Pancreas (tissue), 10 donors: ENCODE results near the gene LZTR1. TPM values are rescaled to one million over a fixed set of nuclear protein-coding genes. Genes with fewer than 3 reads are reported as not detected.

Source experiments
- ATAC-seq, 4 donors: fragments of 200-7000 bp; cut with Tn5 transposase; one replicate each; pipeline versions ENCODE4 v1.8.0 to v1.9.1; 2020; ENCODE audit warnings: mild to moderate bottlenecking in 4 of 4, moderate library complexity in 4 of 4
- DNase-seq, 6 donors: peaks; one replicate each; pipeline ENCODE4 v3.0.0-alpha.2; 2020
- FAIRE-seq: peaks from 2 replicates; lab custom pipeline; 2012; peaks lifted over from hg19 to GRCh38; lab: Jason Lieb, UNC
- H3K27ac ChIP-seq, 4 donors: fragments of 200-600 bp; sonication (generic); 1 replicate in 3 of 4; 2 replicates in 1 of 4; pipeline versions ENCODE4 v1.5.0 to v1.8.0; 2020
- H3K27me3 ChIP-seq, 4 donors: fragments of 200-600 bp; one replicate each; pipeline ENCODE4 v1.8.0; 2021
- H3K36me3 ChIP-seq, 3 donors: fragments of 200-600 bp; sonication (generic) in 1 of 3; one replicate each; pipeline versions ENCODE4 v1.5.0 to v1.8.0; 2020 to 2021
- H3K4me1 ChIP-seq, 3 donors: fragments of 200-600 bp; one replicate each; pipeline ENCODE4 v1.8.0; 2021
- H3K4me3 ChIP-seq, 4 donors: fragments of 200-600 bp; sonication (generic) in 2 of 4; one replicate each; pipeline versions ENCODE4 v1.5.0 to v1.8.0; 2020 to 2021
- H3K9me3 ChIP-seq, 4 donors: fragments of 200-600 bp; one replicate each; pipeline ENCODE4 v1.8.0; 2021
- CTCF ChIP-seq, 4 donors: fragments of 200-600 bp; sonication (generic) in 3 of 4; IDR thresholded peaks; one replicate each; pipeline versions ENCODE4 v1.5.0 to v1.8.0; 2021; ENCODE audit warnings: antibody characterized with exemption in 4 of 4
- WGBS, 2 donors: extraction: QIAGEN DNeasy Blood & Tissue Kit; methylation state at CpG; one replicate each; pipeline ENCODE4 v1.1.7; 2013; 5-methylcytosine and 5-hydroxymethylcytosine counted together
- intact Hi-C, 3 donors: fragments of 100-400 bp; cut with DNase I; formaldehyde crosslinking; loops; one replicate each; pipeline versions ENCODE4 v1.11.1 to v1.14.2; 2022
- polyA plus RNA-seq, 2 donors: library from polyadenylated mRNA; stranded (reverse); fragments of 200-250 nt; gene quantifications; one replicate each; pipeline ENCODE4 v1.2.3, GENCODE V29; 2013
- total RNA-seq, 6 donors: library from RNA; stranded (reverse); fragmentation: NEBNext Ultra II Directional in 4 of 6; extraction: Animal tissue kit (Norgen Biotek cat#: 25700) in 4 of 6; gene quantifications; one replicate each; pipeline versions ENCODE4 v1.2.1 to v1.2.4, GENCODE V29; 2021 to 2023
- donor health status: healthy with polysubstance abuse.
- donor health status: DM: no; HTN: no; CAD: no; lungs with moderate emphysema.
- donor health status: DM: no; HTN: no; CAD: no.
- donor health status: control.
- donor health status: control.
- donor health status: Bipolar disorder and iron deficiency.
- donor health status: DM: yes; HTN: yes; CAD: no.
- donor health status: DM: no; HTN: no; CAD: no.
- donor health status: DM: no; HTN: no; CAD: no.
- donor health status: DM: yes; HTN: yes; CAD: no.

LZTR1 gene
- total and polyA plus RNA-seq, 8 donors, result 15.0 to 56.2 (median 22.5) TPM

GRCh38 chr22:20997536-20998257 lies 15.6 kb downstream of the LZTR1 start:
- peaks cover 0 to 16% (median 5%) of the 10 kb centered on the region in 3 donors for H3K36me3 ChIP-seq

GRCh38 chr22:20998411-20999336 lies 16.6 kb downstream of the LZTR1 start:
- WGBS, 2 donors, result 72 to 74% methylated on average over 7 of the region's 7 CpGs
- Histone ChIP-seq H3K36me3 (peaks cover 0 to 13% (median 5%) of the 10 kb centered on the region in 3 donors), H3K9me3 (no peaks in the 10 kb centered on the region), H3K4me3 (no peak overlapping the region), H3K27me3 (no peaks in the 10 kb centered on the region), H3K27ac (no peak overlapping the region), H3K4me1 (peaks cover 0 to 21% (median 19%) of the 10 kb centered on the region in 3 donors)
- DNase-seq, result no peak
- FAIRE-seq, result no peak
- TF ChIP-seq CTCF (IDR thresholded peaks at IDR 0.05), result no peak
- intact Hi-C loops, result no loop called here
- no peak for ATAC-seq

More at GRCh38 chr22:20997536-20998257, 15.6 kb downstream of the LZTR1 start:
- H3K9me3 ChIP-seq, result no peaks in the 10 kb centered on the region
- peak in 2 of 6 donors; percentile 44 to 72 for DNase-seq
- ATAC-seq, result no peak
- 84 to 86% methylated on average over 13 of the region's 13 CpGs for WGBS, 2 donors
- FAIRE-seq, result no peak
- H3K4me1 ChIP-seq, result peaks cover 0 to 13% (median 10%) of the 10 kb centered on the region in 3 donors
- intact Hi-C loops, result no loop called here
- no peaks in the 10 kb centered on the region for H3K27me3 ChIP-seq
- no peak for TF ChIP-seq CTCF (IDR thresholded peaks at IDR 0.05)
- no peak overlapping the region for H3K4me3 ChIP-seq
- H3K27ac ChIP-seq, result no peak overlapping the region

- H3K4me3 ChIP-seq, result peak overlapping the region in 2 of 4 donors; percentile 60 to 72
- no peak for FAIRE-seq
These were observed 17.5 kb downstream of the LZTR1 start for GRCh38 chr22:20999350-21000206.

More at GRCh38 chr22:20999350-21000206, 17.5 kb downstream of the LZTR1 start:
- no peak for ATAC-seq
- H3K9me3 ChIP-seq, result no peaks in the 10 kb centered on the region
- H3K4me1 ChIP-seq, result peaks cover 0 to 24% (median 22%) of the 10 kb centered on the region in 3 donors
- H3K27me3 ChIP-seq, result no peaks in the 10 kb centered on the region
- TF ChIP-seq CTCF (IDR thresholded peaks at IDR 0.05), result no peak
- DNase-seq, result peak in 4 of 6 donors; percentile 25 to 81 (median 58)
- intact Hi-C loops, result no loop called here
- WGBS, 2 donors, result 91 to 94% methylated on average over 24 to 27 of the region's 27 CpGs
- H3K27ac ChIP-seq, result no peak overlapping the region
- peaks cover 0 to 13% (median 5%) of the 10 kb centered on the region in 3 donors for H3K36me3 ChIP-seq
